HepG2 (cell line): ENCODE results near the gene TMEM267. TPM values are rescaled to one million over a fixed set of nuclear protein-coding genes. Genes with fewer than 3 reads are reported as not detected.
"Not testable (repeated sequence)": the region's sequence is repeated elsewhere in the genome, so short reads cannot be mapped to it uniquely, and the experiment has no call there.

Experiments
- ATAC-seq: fragments of 200-7000 bp; cut with Tn5 transposase; 3 replicates; pipeline ENCODE4 v1.9.1; 2020; ENCODE audit warnings: mild to moderate bottlenecking, moderate library complexity
- BruUV-seq: library from RNA; stranded (reverse); fragments of 400-500 nt; replicated peaks from 2 replicates; lab custom pipeline; 2021; lab: Mats Ljungman, UMichigan
- CTCF ChIA-PET: fragments of 300-600 bp; formaldehyde crosslinking; extraction: SDS; loops from one replicate; lab custom pipeline; 2021; ENCODE audit warnings: low total read pairs, inconsistent platforms, low intra/inter-chr PET ratio; lab: Yijun Ruan, JAX
- POLR2A ChIA-PET: fragments of 350-600 bp; sonication (Branson Sonifier 250); formaldehyde crosslinking; loops from one replicate; lab custom pipeline; 2020; ENCODE audit warnings: antibody characterized with exemption, inconsistent platforms; lab: Yijun Ruan, JAX
- DNase-seq: peaks from one replicate; pipeline ENCODE4 v3.0.0-alpha.2; 2015; ENCODE audit warnings: low spot score
- FAIRE-seq: peaks from 3 replicates; lab custom pipeline; 2011; peaks lifted over from hg19 to GRCh38; lab: Jason Lieb, UNC
- H2AFZ ChIP-seq: one replicate; pipeline ENCODE4 v1.6.1; 2011; ENCODE audit warnings: low read length, inconsistent platforms
- H3K27ac ChIP-seq: fragments of 300-600 bp; 3 replicates; pipeline ENCODE4 v1.8.0; 2011; ENCODE audit warnings: mixed run types, mild to moderate bottlenecking, mixed read lengths, low read length, inconsistent platforms; ENCODE audit not compliant: insufficient read depth; ENCODE audit errors: extremely low read length
- H3K27me3 ChIP-seq, 2 experiments: fragments of 200-600 bp in 1 of 2; 2 replicates in 1 of 2; 3 replicates in 1 of 2; pipeline versions ENCODE4 v1.6.0 to v1.8.0; 2011; ENCODE audit warnings: low read length in 2 of 2, mild to moderate bottlenecking in 2 of 2, moderate library complexity in 2 of 2, inconsistent platforms in 1 of 2; ENCODE audit not compliant: insufficient read depth in 2 of 2, control insufficient read depth in 1 of 2
- H3K36me3 ChIP-seq, 2 experiments: fragments of 200-600 bp in 1 of 2; replicated peaks in 1 of 2; 2 replicates in 1 of 2; 3 replicates in 1 of 2; pipeline versions ENCODE4 v1.5.1 to v1.8.0; 2011; ENCODE audit warnings: low read length in 2 of 2, inconsistent platforms in 1 of 2; ENCODE audit not compliant: insufficient read depth in 2 of 2, control insufficient read depth in 1 of 2
- H3K4me1 ChIP-seq: 2 replicates; pipeline ENCODE4 v1.5.1; 2012; ENCODE audit warnings: low read length, inconsistent platforms; ENCODE audit not compliant: insufficient read depth
- H3K4me2 ChIP-seq: 2 replicates; pipeline ENCODE4 v1.6.0; 2011; ENCODE audit warnings: low read depth, low read length, inconsistent platforms
- H3K4me3 ChIP-seq, 3 experiments: fragments of 200-600 bp in 1 of 3; sonication (generic), shearing (Covaris generic) in 1 of 3; replicated peaks in 1 of 3; 2 replicates each; pipeline ENCODE4 v1.5.1; 2011 to 2016; ENCODE audit warnings: low read length in 3 of 3, inconsistent platforms in 2 of 3, low read depth in 2 of 3, mild to moderate bottlenecking in 2 of 3, control low read depth in 1 of 3, mixed read lengths in 1 of 3; ENCODE audit not compliant: insufficient read depth in 1 of 3
- H3K79me2 ChIP-seq: one replicate; pipeline ENCODE4 v1.6.1; 2011; ENCODE audit warnings: low read length, inconsistent platforms; ENCODE audit not compliant: insufficient read depth
- H3K9ac ChIP-seq: 2 replicates; pipeline ENCODE4 v1.6.0; 2011; ENCODE audit warnings: mild to moderate bottlenecking, low read depth, low read length, inconsistent platforms; ENCODE audit not compliant: insufficient read depth
- H3K9me3 ChIP-seq: 2 replicates; pipeline ENCODE4 v1.5.1; 2012; ENCODE audit warnings: mild to moderate bottlenecking, low read length
- H4K20me1 ChIP-seq: 2 replicates; pipeline ENCODE4 v1.6.0; 2011; ENCODE audit warnings: inconsistent platforms, mild to moderate bottlenecking, low read length, moderate library complexity; ENCODE audit not compliant: insufficient read depth
- ARID4A ChIP-seq: sonication (generic); formaldehyde crosslinking; IDR thresholded peaks from 2 replicates; pipeline ENCODE4 v1.5.0; 2020; ENCODE audit warnings: mild to moderate bottlenecking, missing genetic modification reagents, borderline replicate concordance
- MTA1 ChIP-seq: sonication (generic); formaldehyde crosslinking; IDR thresholded peaks from 2 replicates; pipeline ENCODE4 v1.4.0; 2020; ENCODE audit warnings: missing genetic modification reagents, mild to moderate bottlenecking, borderline replicate concordance
- NRL ChIP-seq: sonication (generic); formaldehyde crosslinking; IDR thresholded peaks from 2 replicates; pipeline ENCODE4 v1.5.0; 2020; ENCODE audit warnings: missing genetic modification reagents, mild to moderate bottlenecking, moderate library complexity, borderline replicate concordance
- PAXIP1 ChIP-seq: sonication (generic); formaldehyde crosslinking; conservative IDR thresholded peaks from 2 replicates; pipeline ENCODE4 v1.4.0; 2020; ENCODE audit warnings: mild to moderate bottlenecking, missing genetic modification reagents, moderate library complexity
- POLR2G ChIP-seq: fragments of 200-400 bp; formaldehyde crosslinking; IDR thresholded peaks from 2 replicates; pipeline ENCODE4 v1.6.1; 2018; ENCODE audit warnings: mild to moderate bottlenecking, low read depth, low read length, moderate library complexity
- SPEN ChIP-seq: sonication (generic); formaldehyde crosslinking; IDR thresholded peaks from 2 replicates; pipeline ENCODE4 v1.5.1; 2020; ENCODE audit warnings: low read depth, mild to moderate bottlenecking, missing genetic modification reagents
- TCF12 ChIP-seq, 2 experiments: fragments of 450-650 bp in 1 of 2; sonication (generic) in 1 of 2; formaldehyde crosslinking in 1 of 2; IDR thresholded peaks; 2 replicates each; pipeline versions ENCODE4 v1.6.1 to v1.8.0; 2017 to 2022; ENCODE audit warnings: antibody characterized with exemption in 1 of 2, mild to moderate bottlenecking in 1 of 2, missing genetic modification reagents in 1 of 2, moderate library complexity in 1 of 2
- ZMYM4 ChIP-seq: sonication (generic); formaldehyde crosslinking; IDR thresholded peaks from 2 replicates; pipeline ENCODE4 v1.8.1; 2023; ENCODE audit warnings: mild to moderate bottlenecking, missing genetic modification reagents
- ZNF280B ChIP-seq: sonication (generic); formaldehyde crosslinking; IDR thresholded peaks from 2 replicates; pipeline ENCODE4 v1.5.0; 2020; ENCODE audit warnings: missing genetic modification reagents, mild to moderate bottlenecking, borderline replicate concordance
- ZNF780A ChIP-seq: sonication (generic); formaldehyde crosslinking; IDR thresholded peaks from 2 replicates; pipeline ENCODE4 v1.8.0; 2022; ENCODE audit warnings: mild to moderate bottlenecking, missing genetic modification reagents, moderate library complexity
- ZNF782 ChIP-seq: sonication (generic); formaldehyde crosslinking; IDR thresholded peaks from 2 replicates; pipeline ENCODE4 v1.4.0; 2020; ENCODE audit warnings: missing genetic modification reagents, mild to moderate bottlenecking, borderline replicate concordance
- ZSCAN9 ChIP-seq: IDR thresholded peaks from 2 replicates; pipeline ENCODE4 v1.6.1; 2016; ENCODE audit warnings: borderline replicate concordance
- WGBS: methylation state at CpG from one replicate; pipeline ENCODE4 v1.1.6; 2017; ENCODE audit warnings: low lambda C conversion rate; 5-methylcytosine and 5-hydroxymethylcytosine counted together
- in situ Hi-C: cut with HindIII; loops from 2 replicates; pipeline ENCODE4 v1.10.0; 2017; ENCODE audit warnings: low pct_unique_long_range_greater_than_20kb; ENCODE audit not compliant: extremely low pct_ligation_motif_present
- intact Hi-C: fragments of 100-400 bp; cut with micrococcal nuclease; formaldehyde crosslinking; loops from one replicate; pipeline ENCODE4 v1.10.0; 2022; ENCODE audit not compliant: unreplicated experiment
- polyA plus RNA-seq, 8 experiments: library from polyadenylated mRNA; depleted of rRNA in 3 of 8; stranded (reverse) in 7 of 8; unstranded in 1 of 8; fragments of >200 nt; fragmentation: Illumina TruSeq in 4 of 8; extraction: Trizol in 4 of 8; gene quantifications; 2 replicates each; pipeline versions ENCODE4 v1.2.1 to v1.2.3, GENCODE V29; 2011 to 2016; ENCODE audit warnings: low read depth in 4 of 8, missing spikeins in 1 of 8, mixed read lengths in 1 of 8; ENCODE audit not compliant: insufficient read depth in 1 of 8
- total RNA-seq, 5 experiments: library from RNA; depleted of rRNA; stranded (reverse); fragments of >200 nt; fragmentation: Illumina TruSeq; extraction: Trizol; gene quantifications; 2 replicates each; pipeline ENCODE4 v1.2.3, GENCODE V29; 2016; ENCODE audit warnings: low read depth in 1 of 5

Gene TMEM267
- total and polyA plus RNA-seq, 2 of the 13 experiments (the other 11 are each of a cell fraction or from before 2014, with no cell fraction given), result 8.9 to 12.6 TPM

- peak; percentile 57 for ATAC-seq
- Histone ChIP-seq H3K4me3 (peak overlapping the region; percentile 53 to 78 (median 59)), H3K4me2 (peak overlapping the region; percentile 97), H3K27ac (peak overlapping the region; percentile 71), H3K9ac (peak overlapping the region; percentile 58), H2AFZ (peak overlapping the region; percentile 98)
- WGBS, result 2% methylated on average over 6 of the region's 16 CpGs
- H3K4me1 ChIP-seq; in situ Hi-C loops; FAIRE-seq; H3K36me3 ChIP-seq; H3K9me3 ChIP-seq; DNase-seq; H3K27me3 ChIP-seq; CTCF ChIA-PET; H4K20me1 ChIP-seq; H3K79me2 ChIP-seq; TF ChIP-seq TCF12 (IDR thresholded peaks at IDR 0.05): not testable (repeated sequence)
- POLR2A ChIA-PET, result interaction anchor here (0.9 to 3.6 kb wide), 12 partner anchors 9 to 281 kb away, joined by 3 to 84 read pairs (median 6); partner anchors contain the start of genes C5orf34, CCL28, HMGCS1 and TMEM267
- intact Hi-C loops, result loop anchor here (1.0 to 5.0 kb wide), 3 partner anchors 30 to 155 kb away; partner anchors contain the start of genes PAIP1 and TMEM267
- BruUV-seq, result TSS peak; percentile 72
- TF ChIP-seq ZSCAN9 (CRISPR knock-in tag), result peak; percentile 40; the same call in 1 of the 2 replicates
- TF ChIP-seq ARID4A, result peak; percentile 54; the same call in 1 of the 2 replicates
- peak; percentile 43; the same call in 1 of the 2 replicates for TF ChIP-seq ZMYM4 (CRISPR knock-in tag)
- peak; percentile 57 for TF ChIP-seq POLR2G
- TF ChIP-seq ZNF782 (CRISPR knock-in tag), result peak; percentile 48; the same call in 1 of the 2 replicates
- TF ChIP-seq ZNF780A (CRISPR knock-in tag), result 0 out of 2 replicates have a peak, but pooled peaks have one; percentile 35
- peak; percentile 54 for TF ChIP-seq PAXIP1 (CRISPR knock-in tag)
- TF ChIP-seq NRL (CRISPR knock-in tag), result peak; percentile 70; the same call in 1 of the 2 replicates
- TF ChIP-seq ZNF280B, result peak; percentile 85; the same call in 1 of the 2 replicates
- peak; percentile 66; the same call in 1 of the 2 replicates for TF ChIP-seq MTA1
- TF ChIP-seq TCF12 (CRISPR knock-in tag; IDR thresholded peaks at IDR 0.05), result 0 out of 2 replicates have a peak, but pooled peaks have one; percentile 47
- peak; percentile 56; the same call in 1 of the 2 replicates for TF ChIP-seq SPEN (CRISPR knock-in tag)
These were observed 81.1 kb downstream of the TMEM267 start for GRCh38 chr5:43402524-43403066.
